RWPE2 (cell line): ENCODE data around the gene ZBTB33.

Experiments used
- ATAC-seq: fragments of 200-7000 bp; cut with Tn5 transposase; 3 replicates; pipeline ENCODE4 v1.9.1; 2021; ENCODE audit warnings: low read depth
- DNase-seq: peaks from one replicate; pipeline ENCODE4 v3.0.0-alpha.2; 2020; ENCODE audit warnings: low spot score
- H3K27ac ChIP-seq: fragments of 450-650 bp; 2 replicates; pipeline ENCODE4 v1.5.1; 2017; ENCODE audit warnings: mild to moderate bottlenecking; ENCODE audit not compliant: poor library complexity, severe bottlenecking
- H3K27me3 ChIP-seq: fragments of 250-450 bp; sonication (Bioruptor Pico); 2 replicates; pipeline ENCODE4 v1.5.1; 2021; ENCODE audit warnings: mild to moderate bottlenecking, moderate library complexity; ENCODE audit not compliant: insufficient read depth, poor library complexity, severe bottlenecking
- H3K36me3 ChIP-seq: fragments of 250-450 bp; sonication (Bioruptor Pico); 2 replicates; pipeline ENCODE4 v1.5.1; 2020; ENCODE audit warnings: low read depth, mild to moderate bottlenecking, moderate library complexity
- H3K4me1 ChIP-seq: fragments of 250-450 bp; sonication (Bioruptor Pico); 2 replicates; pipeline ENCODE4 v1.5.1; 2021; ENCODE audit warnings: mild to moderate bottlenecking, moderate library complexity; ENCODE audit not compliant: insufficient read depth, poor library complexity, severe bottlenecking
- H3K4me3 ChIP-seq: fragments of 250-450 bp; sonication (Bioruptor Pico); 2 replicates; pipeline ENCODE4 v1.5.1; 2021; ENCODE audit warnings: mild to moderate bottlenecking, moderate library complexity; ENCODE audit not compliant: severe bottlenecking
- H3K9me3 ChIP-seq: fragments of 250-450 bp; sonication (Bioruptor Pico); 2 replicates; pipeline ENCODE4 v1.5.1; 2021; ENCODE audit warnings: mild to moderate bottlenecking, moderate library complexity; ENCODE audit not compliant: severe bottlenecking
- TF ChIP-seq, protein P1 (sequence below): fragments of 450-650 bp; IDR thresholded peaks from one replicate; pipeline ENCODE4 v1.5.1; 2017; ENCODE audit warnings: mild to moderate bottlenecking, moderate library complexity; ENCODE audit not compliant: poor library complexity, severe bottlenecking

ZBTB33 gene

DNA sequence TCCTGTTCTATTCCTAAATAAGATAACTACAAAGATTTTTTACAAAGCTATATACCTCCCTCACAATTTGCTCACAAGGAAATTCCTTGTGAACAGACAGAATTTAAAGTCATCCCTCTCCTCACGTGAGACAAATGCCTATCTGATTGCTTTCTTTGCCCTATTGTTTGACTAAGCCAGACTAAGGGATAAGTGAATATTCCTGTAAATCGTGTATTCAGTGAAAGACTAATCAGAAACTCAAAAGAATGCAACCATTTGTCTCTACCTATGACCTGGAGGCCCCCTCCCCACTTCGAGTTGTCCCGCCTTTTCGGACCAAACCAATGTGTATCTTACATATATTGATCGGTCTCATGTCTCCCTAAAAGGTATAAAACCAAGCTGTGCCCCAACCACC, 15.3 kb upstream of the ZBTB33 start:
- H3K27me3 ChIP-seq: no peaks in the 10 kb centered on the region
- H3K9me3 ChIP-seq: no peaks in the 10 kb centered on the region
- H3K4me1 ChIP-seq: no peaks in the 10 kb centered on the region
- no peak for ATAC-seq
- no peak overlapping the region for H3K4me3 ChIP-seq
- TF ChIP-seq, protein P1, sequence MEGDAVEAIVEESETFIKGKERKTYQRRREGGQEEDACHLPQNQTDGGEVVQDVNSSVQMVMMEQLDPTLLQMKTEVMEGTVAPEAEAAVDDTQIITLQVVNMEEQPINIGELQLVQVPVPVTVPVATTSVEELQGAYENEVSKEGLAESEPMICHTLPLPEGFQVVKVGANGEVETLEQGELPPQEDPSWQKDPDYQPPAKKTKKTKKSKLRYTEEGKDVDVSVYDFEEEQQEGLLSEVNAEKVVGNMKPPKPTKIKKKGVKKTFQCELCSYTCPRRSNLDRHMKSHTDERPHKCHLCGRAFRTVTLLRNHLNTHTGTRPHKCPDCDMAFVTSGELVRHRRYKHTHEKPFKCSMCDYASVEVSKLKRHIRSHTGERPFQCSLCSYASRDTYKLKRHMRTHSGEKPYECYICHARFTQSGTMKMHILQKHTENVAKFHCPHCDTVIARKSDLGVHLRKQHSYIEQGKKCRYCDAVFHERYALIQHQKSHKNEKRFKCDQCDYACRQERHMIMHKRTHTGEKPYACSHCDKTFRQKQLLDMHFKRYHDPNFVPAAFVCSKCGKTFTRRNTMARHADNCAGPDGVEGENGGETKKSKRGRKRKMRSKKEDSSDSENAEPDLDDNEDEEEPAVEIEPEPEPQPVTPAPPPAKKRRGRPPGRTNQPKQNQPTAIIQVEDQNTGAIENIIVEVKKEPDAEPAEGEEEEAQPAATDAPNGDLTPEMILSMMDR: no peak
- no peaks in the 10 kb centered on the region for H3K36me3 ChIP-seq
- no peak for DNase-seq
- no peak overlapping the region for H3K27ac ChIP-seq

- Histone ChIP-seq H3K4me3 (no peak overlapping the region), H3K9me3 (no peaks in the 10 kb centered on the region), H3K27me3 (no peaks in the 10 kb centered on the region), H3K36me3 (no peaks in the 10 kb centered on the region), H3K4me1 (no peaks in the 10 kb centered on the region), H3K27ac (no peak overlapping the region)
- no peak for DNase-seq
- TF ChIP-seq, protein P1: no peak
- ATAC-seq: no peak
These were observed 13.7 kb upstream of the ZBTB33 start for GRCh38 chrX:120236687-120237479.

DNA sequence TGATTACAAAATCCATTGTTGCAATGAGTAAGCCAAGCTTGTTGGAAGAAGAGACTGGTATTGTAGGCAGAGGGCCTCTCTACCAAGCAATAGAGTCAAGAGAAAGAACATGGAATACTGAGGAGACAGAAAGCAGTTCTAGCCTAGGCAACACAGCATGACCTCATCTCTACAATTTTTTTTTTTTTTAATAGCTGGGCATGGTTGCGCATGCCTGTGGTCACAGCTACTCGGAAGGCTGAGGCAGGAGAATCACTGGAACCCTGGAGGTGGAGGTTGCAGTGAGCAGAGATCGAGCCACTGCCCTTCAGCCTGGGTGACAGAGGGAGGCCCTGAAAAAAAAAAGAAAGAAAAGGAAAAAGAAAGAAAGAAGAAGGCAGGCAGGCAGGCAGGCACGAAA, 11.7 kb upstream of the ZBTB33 start:
- Histone ChIP-seq H3K27me3 (no peaks in the 10 kb centered on the region), H3K36me3 (no peaks in the 10 kb centered on the region), H3K4me1 (no peaks in the 10 kb centered on the region), H3K27ac (no peak overlapping the region), H3K4me3 (no peak overlapping the region), H3K9me3 (no peaks in the 10 kb centered on the region)
- DNase-seq: no peak
- no peak for ATAC-seq
- TF ChIP-seq, protein P1: no peak

- DNase-seq (no peak), ATAC-seq (no peak)
- TF ChIP-seq, protein P1: no peak
- H3K9me3 ChIP-seq: no peaks in the 10 kb centered on the region
- H3K27me3 ChIP-seq: no peaks in the 10 kb centered on the region
- H3K4me1 ChIP-seq: no peaks in the 10 kb centered on the region
- no peak overlapping the region for H3K27ac ChIP-seq
- H3K36me3 ChIP-seq: no peaks in the 10 kb centered on the region
- H3K4me3 ChIP-seq: no peak overlapping the region
These were observed 7.8 kb upstream of the ZBTB33 start for GRCh38 chrX:120242813-120243212.

DNA sequence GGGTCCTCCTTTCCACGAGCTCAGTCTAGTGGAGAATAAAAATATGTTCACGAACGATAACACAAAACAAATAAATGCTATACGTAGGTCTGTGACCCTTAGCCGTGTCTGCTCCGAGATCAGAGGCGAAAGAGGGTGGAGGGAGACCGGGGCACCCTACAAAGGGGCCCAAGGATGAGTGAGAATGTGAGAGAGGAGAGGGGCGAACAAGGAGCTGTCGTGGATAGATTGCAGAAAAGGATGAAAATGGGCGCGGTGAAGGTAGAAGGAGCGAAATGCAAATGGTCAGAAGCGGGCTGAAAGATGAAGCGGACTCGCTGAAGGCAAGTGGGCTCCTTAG, 6.2 kb upstream of the ZBTB33 start:
- Histone ChIP-seq H3K36me3 (no peaks in the 10 kb centered on the region), H3K27ac (peak overlapping the region; percentile 67), H3K4me3 (peak overlapping the region; percentile 95), H3K9me3 (no peaks in the 10 kb centered on the region), H3K4me1 (no peaks in the 10 kb centered on the region), H3K27me3 (no peaks in the 10 kb centered on the region)
- DNase-seq (no peak), ATAC-seq (peak; percentile 40; the same call in 2 of the 3 replicates)
- TF ChIP-seq, protein P1: no peak
